ENCODE data around the gene RNF183. TPM values are rescaled to one million over a fixed set of nuclear protein-coding genes. Genes with fewer than 3 reads are reported as not detected.

RNF183 gene
- total RNA-seq, 4 donors from 2014 or later, result not detected

- TF ChIP-seq CTCF (IDR thresholded peaks at IDR 0.05; ENCODE audit: low read depth), result no peak
Observed at GRCh38 chr9:113254991-113255390, 48.2 kb downstream of the RNF183 start.

GRCh38 chr9:113250807-113251206 lies 52.4 kb downstream of the RNF183 start:
- no peak for TF ChIP-seq CTCF (IDR thresholded peaks at IDR 0.05; ENCODE audit: low read depth)

GRCh38 chr9:113247640-113248039 lies 55.5 kb downstream of the RNF183 start:
- no peak for TF ChIP-seq CTCF (IDR thresholded peaks at IDR 0.05; ENCODE audit: low read depth)

Other genes starting within 250 kb of the RNF183 start
- 1 to 10 TPM; 1.3 to 2.4 (median 2.2) TPM for gene ZFP37, start 246.7 kb downstream of the RNF183 start, total RNA-seq
- 100 to 1,000 TPM in 2 of 4 donors, 10 to 100 TPM in 2; 42.0 to 144 (median 87.3) TPM for gene SLC31A2, start 152.4 kb downstream of the RNF183 start, total RNA-seq
- gene FKBP15, start 82.1 kb downstream of the RNF183 start, total RNA-seq, result 10 to 100 TPM; 24.9 to 51.7 (median 32.0) TPM
- 10 to 100 TPM; 11.9 to 28.2 (median 18.2) TPM for gene SLC31A1, start 81.8 kb downstream of the RNF183 start, total RNA-seq
- 10 to 100 TPM; 18.3 to 68.2 (median 31.5) TPM for gene CDC26, start 27.8 kb downstream of the RNF183 start, total RNA-seq
- gene PRPF4, start 27.7 kb downstream of the RNF183 start, total RNA-seq, result 10 to 100 TPM; 12.9 to 17.6 (median 15.7) TPM
- gene WDR31, start 36.9 kb upstream of the RNF183 start, total RNA-seq, result 1 to 10 TPM; 1.4 to 5.7 (median 2.3) TPM
- under 1 TPM in 1 of 4 donors, not detected in 3; 0.66 TPM for gene BSPRY, start 46.2 kb upstream of the RNF183 start, total RNA-seq
- gene HDHD3, start 73.6 kb upstream of the RNF183 start, total RNA-seq, result 10 to 100 TPM in 3 of 4 donors, 1 to 10 TPM in 1; 7.8 to 33.0 (median 20.9) TPM
- gene ALAD, start 97.9 kb upstream of the RNF183 start, total RNA-seq, result 10 to 100 TPM; 16.8 to 46.7 (median 22.5) TPM
- gene POLE3, start 107.3 kb upstream of the RNF183 start, total RNA-seq, result 10 to 100 TPM; 20.7 to 28.4 (median 27.0) TPM
- under 1 TPM; 0.34 to 0.75 (median 0.66) TPM for gene C9orf43, start 107.4 kb upstream of the RNF183 start, total RNA-seq
- gene RGS3, start 160.4 kb upstream of the RNF183 start, total RNA-seq, result 100 to 1,000 TPM in 1 of 4 donors, 10 to 100 TPM in 3; 25.0 to 122 (median 70.9) TPM